Neutrophil (primary cell): ENCODE data around the gene CHRDL2.

Experiments used
- H3K27ac ChIP-seq: fragments of 200-600 bp; sonication (generic); 2 replicates; pipeline ENCODE4 v1.5.1; 2016; ENCODE audit warnings: mild to moderate bottlenecking, moderate library complexity
- H3K27me3 ChIP-seq: fragments of 200-600 bp; sonication (generic); 2 replicates; pipeline ENCODE4 v1.6.0; 2016; ENCODE audit warnings: mild to moderate bottlenecking
- H3K36me3 ChIP-seq: fragments of 200-600 bp; sonication (generic); 2 replicates; pipeline ENCODE4 v1.5.1; 2017
- H3K4me1 ChIP-seq, 2 experiments: fragments of 200-600 bp in 1 of 2; sonication (generic) in 1 of 2; 1 replicate in 1 of 2; 2 replicates in 1 of 2; pipeline versions ENCODE4 v1.5.1 to v1.6.1; 2013 to 2016; ENCODE audit warnings: low read depth in 1 of 2, low read length in 1 of 2, mild to moderate bottlenecking in 1 of 2, moderate library complexity in 1 of 2; ENCODE audit not compliant: control insufficient read depth in 1 of 2, insufficient read depth in 1 of 2
- H3K4me3 ChIP-seq, 2 experiments: fragments of 200-600 bp in 1 of 2; sonication (generic) in 1 of 2; 1 replicate in 1 of 2; 2 replicates in 1 of 2; pipeline ENCODE4 v1.5.1; 2013 to 2016; ENCODE audit warnings: low read depth in 1 of 2, low read length in 1 of 2, mild to moderate bottlenecking in 1 of 2, moderate library complexity in 1 of 2
- H3K9me3 ChIP-seq: fragments of 200-600 bp; sonication (generic); 2 replicates; pipeline ENCODE4 v1.5.1; 2016
- TF ChIP-seq, protein P1 (sequence below): fragments of 200-600 bp; sonication (generic); IDR thresholded peaks from 2 replicates; pipeline ENCODE4 v1.5.1; 2016; ENCODE audit warnings: antibody characterized with exemption

Gene CHRDL2

GRCh38 chr11:74736031-74736430 lies 4.8 kb upstream of the CHRDL2 start:
- H3K27me3 ChIP-seq, result peaks cover 69% of the 10 kb centered on the region

GRCh38 chr11:74735365-74735928 lies 4.2 kb upstream of the CHRDL2 start:
- H3K36me3 ChIP-seq, result no peaks in the 10 kb centered on the region
- no peaks in the 10 kb centered on the region for H3K9me3 ChIP-seq
- no peak overlapping the region for H3K27ac ChIP-seq
- H3K4me3 ChIP-seq, result no peak overlapping the region
- peaks cover 75% of the 10 kb centered on the region for H3K27me3 ChIP-seq
- TF ChIP-seq, protein P1, sequence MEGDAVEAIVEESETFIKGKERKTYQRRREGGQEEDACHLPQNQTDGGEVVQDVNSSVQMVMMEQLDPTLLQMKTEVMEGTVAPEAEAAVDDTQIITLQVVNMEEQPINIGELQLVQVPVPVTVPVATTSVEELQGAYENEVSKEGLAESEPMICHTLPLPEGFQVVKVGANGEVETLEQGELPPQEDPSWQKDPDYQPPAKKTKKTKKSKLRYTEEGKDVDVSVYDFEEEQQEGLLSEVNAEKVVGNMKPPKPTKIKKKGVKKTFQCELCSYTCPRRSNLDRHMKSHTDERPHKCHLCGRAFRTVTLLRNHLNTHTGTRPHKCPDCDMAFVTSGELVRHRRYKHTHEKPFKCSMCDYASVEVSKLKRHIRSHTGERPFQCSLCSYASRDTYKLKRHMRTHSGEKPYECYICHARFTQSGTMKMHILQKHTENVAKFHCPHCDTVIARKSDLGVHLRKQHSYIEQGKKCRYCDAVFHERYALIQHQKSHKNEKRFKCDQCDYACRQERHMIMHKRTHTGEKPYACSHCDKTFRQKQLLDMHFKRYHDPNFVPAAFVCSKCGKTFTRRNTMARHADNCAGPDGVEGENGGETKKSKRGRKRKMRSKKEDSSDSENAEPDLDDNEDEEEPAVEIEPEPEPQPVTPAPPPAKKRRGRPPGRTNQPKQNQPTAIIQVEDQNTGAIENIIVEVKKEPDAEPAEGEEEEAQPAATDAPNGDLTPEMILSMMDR, result no peak
- no peaks in the 10 kb centered on the region for H3K4me1 ChIP-seq

More at GRCh38 chr11:74736031-74736430, 4.8 kb upstream of the CHRDL2 start:
- no peak overlapping the region for H3K4me3 ChIP-seq
- H3K36me3 ChIP-seq, result no peaks in the 10 kb centered on the region
- TF ChIP-seq, protein P1, result no peak
- H3K9me3 ChIP-seq, result no peaks in the 10 kb centered on the region
- no peak overlapping the region for H3K27ac ChIP-seq
- H3K4me1 ChIP-seq, result no peaks in the 10 kb centered on the region

DNA sequence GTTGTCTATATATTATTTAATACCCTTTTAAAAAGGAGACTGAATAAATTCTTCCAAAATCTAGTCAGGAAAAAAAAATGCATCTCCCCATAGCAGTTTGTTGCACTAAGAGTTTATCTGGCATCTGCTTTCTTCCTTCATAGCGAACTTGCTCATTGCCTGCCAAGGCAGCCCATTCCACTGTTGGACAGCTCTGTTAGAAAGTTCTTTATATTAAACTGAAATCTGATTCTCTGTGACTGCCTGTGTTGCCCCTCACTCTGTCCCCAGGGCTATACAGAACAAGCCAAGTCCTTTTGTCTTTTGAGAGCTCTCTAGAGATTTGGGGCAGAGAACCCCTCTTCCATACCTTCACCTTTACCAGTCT lies 3.3 kb upstream of the CHRDL2 start:
- Histone ChIP-seq H3K27ac (no peak overlapping the region), H3K27me3 (peaks cover 84% of the 10 kb centered on the region), H3K4me1 (no peaks in the 10 kb centered on the region), H3K9me3 (no peaks in the 10 kb centered on the region), H3K4me3 (no peak overlapping the region), H3K36me3 (no peaks in the 10 kb centered on the region)
- TF ChIP-seq, protein P1, result no peak

DNA sequence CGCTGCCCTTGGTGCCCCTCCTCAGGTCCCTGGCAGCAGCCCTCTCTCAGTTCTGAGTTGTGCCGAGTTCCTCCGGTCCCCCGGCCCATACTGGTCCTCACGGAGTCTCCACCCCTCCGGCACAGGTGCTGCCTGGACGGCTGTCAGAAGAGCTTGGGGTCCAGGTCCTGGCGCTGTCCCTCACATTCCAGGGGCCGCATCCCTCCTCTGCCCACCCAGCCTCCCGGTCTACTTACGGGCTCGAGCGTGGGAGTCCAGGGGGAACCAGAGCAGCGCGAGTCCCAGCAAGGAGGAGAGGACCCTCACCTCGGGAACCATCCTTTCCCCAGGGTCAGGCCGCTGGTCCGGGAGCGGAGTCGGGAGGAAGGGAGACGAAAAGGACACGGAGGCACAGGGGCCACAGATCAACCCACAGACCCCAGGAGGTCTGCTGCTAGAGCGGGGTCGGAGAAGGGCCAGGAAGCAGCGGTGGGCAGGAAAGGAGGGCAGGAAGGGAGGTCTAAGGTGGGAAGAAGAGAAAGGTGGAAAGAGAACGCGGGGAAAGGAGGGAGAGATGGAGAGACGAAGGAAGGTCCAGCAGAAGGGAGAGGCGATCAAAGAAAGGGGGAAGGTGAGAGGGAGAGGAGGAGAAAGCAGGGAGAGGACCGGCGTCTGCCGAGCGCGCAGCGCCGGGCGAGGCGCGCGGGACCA lies 510 bp downstream of the CHRDL2 start:
- H3K27me3 ChIP-seq, result peaks cover 98% of the 10 kb centered on the region
- no peaks in the 10 kb centered on the region for H3K4me1 ChIP-seq
- no peak overlapping the region for H3K4me3 ChIP-seq
- H3K27ac ChIP-seq, result no peak overlapping the region
- TF ChIP-seq, protein P1, result no peak
- no peaks in the 10 kb centered on the region for H3K36me3 ChIP-seq
- H3K9me3 ChIP-seq, result no peaks in the 10 kb centered on the region

GRCh38 chr11:74729397-74729796 lies 1.8 kb downstream of the CHRDL2 start:
- TF ChIP-seq, protein P1, result no peak
- no peak overlapping the region for H3K27ac ChIP-seq
- H3K9me3 ChIP-seq, result no peaks in the 10 kb centered on the region
- peaks cover 98% of the 10 kb centered on the region for H3K27me3 ChIP-seq
- H3K4me1 ChIP-seq, result no peaks in the 10 kb centered on the region
- no peak overlapping the region for H3K4me3 ChIP-seq
- no peaks in the 10 kb centered on the region for H3K36me3 ChIP-seq
